GM23338 (cell line): Measurements from ENCODE around the gene APOD. TPM values are rescaled to one million over a fixed set of nuclear protein-coding genes. Genes with fewer than 3 reads are reported as not detected.

Experiments
- ATAC-seq: fragments of 200-7000 bp; cut with Tn5 transposase; 3 replicates; pipeline ENCODE4 v1.9.1; 2020
- DNase-seq: peaks from one replicate; pipeline ENCODE4 v3.0.0-alpha.2; 2015; ENCODE audit warnings: low spot score
- H2AFZ ChIP-seq: fragments of 200-600 bp; sonication (generic); 2 replicates; pipeline ENCODE4 v1.8.0; 2016; ENCODE audit warnings: antibody characterized with exemption, mild to moderate bottlenecking, moderate library complexity
- H3F3A ChIP-seq: fragments of 200-600 bp; sonication (generic); replicated peaks from 2 replicates; pipeline ENCODE4 v1.8.0; 2017; ENCODE audit warnings: antibody characterized with exemption, mixed run types, low read depth
- H3K27ac ChIP-seq: fragments of 200-600 bp; sonication (generic); 2 replicates; pipeline ENCODE4 v1.6.1; 2016; ENCODE audit warnings: low read depth
- H3K27me3 ChIP-seq: fragments of 200-600 bp; sonication (generic); 2 replicates; pipeline ENCODE4 v1.8.0; 2016; ENCODE audit warnings: mild to moderate bottlenecking, mixed run types, moderate library complexity; ENCODE audit not compliant: insufficient read depth
- H3K36me3 ChIP-seq: fragments of 200-600 bp; sonication (generic); 2 replicates; pipeline ENCODE4 v1.8.0; 2016; ENCODE audit warnings: mild to moderate bottlenecking; ENCODE audit not compliant: insufficient read depth
- H3K4me1 ChIP-seq: fragments of 200-600 bp; sonication (generic); 2 replicates; pipeline ENCODE4 v1.8.0; 2016; ENCODE audit warnings: mild to moderate bottlenecking, moderate library complexity; ENCODE audit not compliant: insufficient read depth
- H3K4me2 ChIP-seq: fragments of 200-600 bp; sonication (generic); 2 replicates; pipeline ENCODE4 v1.7.1; 2017; ENCODE audit warnings: mixed run types
- H3K4me3 ChIP-seq: fragments of 200-600 bp; sonication (generic); 2 replicates; pipeline ENCODE4 v1.6.1; 2016; ENCODE audit warnings: mixed run types
- H3K79me2 ChIP-seq: fragments of 200-600 bp; sonication (generic); replicated peaks from 2 replicates; pipeline ENCODE4 v1.8.0; 2017; ENCODE audit warnings: mild to moderate bottlenecking; ENCODE audit not compliant: insufficient read depth
- H3K9me2 ChIP-seq: fragments of 200-600 bp; sonication (generic); 2 replicates; pipeline ENCODE4 v1.8.0; 2017; ENCODE audit not compliant: insufficient read depth
- H4K20me1 ChIP-seq: fragments of 200-600 bp; sonication (generic); replicated peaks from 2 replicates; pipeline ENCODE4 v1.8.0; 2017; ENCODE audit warnings: mild to moderate bottlenecking; ENCODE audit not compliant: insufficient read depth
- H3K27ac Mint-ChIP-seq: 2 replicates; pipeline ENCODE4 v1.8.0; 2020; ENCODE audit warnings: inconsistent platforms, mild to moderate bottlenecking, moderate library complexity, mixed read lengths
- H3K27me3 Mint-ChIP-seq: 3 replicates; pipeline ENCODE4 v1.8.0; 2022; ENCODE audit warnings: low read depth, mild to moderate bottlenecking, moderate library complexity, mixed read lengths, inconsistent platforms; ENCODE audit not compliant: insufficient read depth, poor library complexity
- H3K36me3 Mint-ChIP-seq: 3 replicates; pipeline ENCODE4 v1.8.0; 2021; ENCODE audit warnings: low read depth, mild to moderate bottlenecking, inconsistent platforms, moderate library complexity, mixed read lengths
- H3K4me1 Mint-ChIP-seq: 3 replicates; pipeline ENCODE4 v1.8.0; 2020; ENCODE audit warnings: mild to moderate bottlenecking, inconsistent platforms, mixed read lengths
- H3K4me3 Mint-ChIP-seq: 3 replicates; pipeline ENCODE4 v1.8.0; 2021; ENCODE audit warnings: moderate library complexity, mild to moderate bottlenecking, inconsistent platforms, mixed read lengths
- H3K9me3 Mint-ChIP-seq: 3 replicates; pipeline ENCODE4 v1.8.0; 2020; ENCODE audit warnings: moderate library complexity, mild to moderate bottlenecking, inconsistent platforms, mixed read lengths
- CREB1 ChIP-seq: fragments of 250-450 bp; sonication (Bioruptor Pico); IDR thresholded peaks from 2 replicates; pipeline ENCODE4 v1.5.0; 2020; ENCODE audit warnings: low read depth, mild to moderate bottlenecking, moderate library complexity
- CTCF ChIP-seq, 2 experiments: fragments of 200-600 bp in 1 of 2; sonication (generic) in 1 of 2; conservative IDR thresholded peaks; 2 replicates each; pipeline versions ENCODE4 v1.5.1 to v1.6.1; 2016 to 2017; ENCODE audit warnings: antibody characterized with exemption in 2 of 2, low read depth in 2 of 2, mild to moderate bottlenecking in 2 of 2, moderate library complexity in 1 of 2
- ETS1 ChIP-seq: IDR thresholded peaks from 2 replicates; pipeline ENCODE4 v1.6.1; 2016; ENCODE audit warnings: antibody characterized with exemption
- EZH2 ChIP-seq: fragments of 200-600 bp; sonication (generic); IDR thresholded peaks from one replicate; pipeline ENCODE4 v1.8.0; 2017; ENCODE audit warnings: antibody characterized with exemption, mild to moderate bottlenecking, low read depth; ENCODE audit not compliant: unreplicated experiment
- EZH2phosphoT487 ChIP-seq: fragments of 200-600 bp; sonication (generic); IDR thresholded peaks from one replicate; pipeline ENCODE4 v1.8.1; 2018; ENCODE audit warnings: antibody characterized with exemption; ENCODE audit not compliant: unreplicated experiment
- JUNB ChIP-seq: IDR thresholded peaks from one replicate; pipeline ENCODE4 v1.6.1; 2016; ENCODE audit warnings: antibody characterized with exemption; ENCODE audit not compliant: unreplicated experiment
- NANOG ChIP-seq: IDR thresholded peaks from 2 replicates; pipeline ENCODE4 v1.6.1; 2016; ENCODE audit warnings: antibody characterized with exemption, borderline replicate concordance
- POLR2AphosphoS5 ChIP-seq: IDR thresholded peaks from 2 replicates; pipeline ENCODE4 v1.6.1; 2016; ENCODE audit warnings: antibody characterized with exemption, low read depth
- STAT1 ChIP-seq: IDR thresholded peaks from one replicate; pipeline ENCODE4 v1.6.1; 2016; ENCODE audit warnings: antibody characterized with exemption; ENCODE audit not compliant: unreplicated experiment
- ZNF114 ChIP-seq: fragments of 250-450 bp; sonication (Bioruptor Pico); IDR thresholded peaks from 2 replicates; pipeline ENCODE4 v1.5.0; 2020; ENCODE audit warnings: mild to moderate bottlenecking, moderate library complexity
- ZNF331 ChIP-seq: fragments of 250-450 bp; sonication (Bioruptor Pico); IDR thresholded peaks from 2 replicates; pipeline ENCODE4 v1.5.0; 2020; ENCODE audit warnings: low read depth, mild to moderate bottlenecking, moderate library complexity
- ZNF462 ChIP-seq: fragments of 250-450 bp; sonication (Bioruptor Pico); IDR thresholded peaks from 2 replicates; pipeline ENCODE4 v1.5.0; 2020; ENCODE audit warnings: mild to moderate bottlenecking, moderate library complexity
- polyA plus RNA-seq: library from polyadenylated mRNA; unstranded; fragments of >200 nt; fragmentation: Nextera tagmentation; extraction: Ambion mirVana; gene quantifications from 2 replicates; pipeline ENCODE4 v1.2.1, GENCODE V29; 2016
- total RNA-seq: library from RNA; depleted of rRNA; stranded (reverse); fragments of >200 nt; shearing (Covaris generic); gene quantifications from 2 replicates; pipeline ENCODE4 v1.2.3, GENCODE V29; 2014

The APOD gene
- total and polyA plus RNA-seq, 2 experiments from 2014 or later, result not detected

- DNase-seq (no peak), ATAC-seq (no peak)
- TF ChIP-seq POLR2AphosphoS5 (no peak), ZNF114 (CRISPR knock-in tag) (no peak), STAT1 (no peak), ETS1 (no peak), ZNF462 (no peak), NANOG (no peak), CREB1 (CRISPR knock-in tag) (no peak), EZH2phosphoT487 (no peak), CTCF (conservative IDR thresholded peaks at IDR 0.05; ENCODE audit: low read depth in 2 of 2) (no peak), JUNB (no peak), ZNF331 (no peak), EZH2 (no peak)
- H3K4me1 Mint-ChIP-seq, result peaks cover 20% of the 10 kb centered on the region; the same call in 2 of the 3 replicates
- H3K36me3 Mint-ChIP-seq, result peaks cover 3% of the 10 kb centered on the region; the same call in 1 of the 3 replicates
- Histone ChIP-seq H3K79me2 (peaks cover 75% of the 10 kb centered on the region), H3K4me1 (peaks cover 20% of the 10 kb centered on the region), H3K27me3 (peaks cover 18% of the 10 kb centered on the region), H3K4me3 (no peak overlapping the region), H3K4me2 (no peak overlapping the region), H4K20me1 (peaks cover 21% of the 10 kb centered on the region), H3F3A (no peaks in the 10 kb centered on the region), H3K9me2 (no peaks in the 10 kb centered on the region), H3K27ac (no peak overlapping the region), H3K36me3 (no peaks in the 10 kb centered on the region), H2AFZ (no peak overlapping the region)
- H3K4me3 Mint-ChIP-seq, result no peak overlapping the region
- H3K27me3 Mint-ChIP-seq, result peaks cover 3% of the 10 kb centered on the region
- no peak overlapping the region for H3K27ac Mint-ChIP-seq
- no peaks in the 10 kb centered on the region for H3K9me3 Mint-ChIP-seq
Measured at GRCh38 chr3:195539479-195539878, 44.3 kb downstream of the APOD start.
